NCI-H187 (cell line): ENCODE data around the gene ZNF524.
A peak's percentile ranks its signal among the peaks of the same experiment; 100 is the strongest.

Experiments
- DNase-seq, 2 experiments: peaks; one replicate each; lab custom pipeline; 2025; lab: John Stamatoyannopoulos, UW

The ZNF524 gene

GRCh38 chr19:55620410-55621204, 20.5 kb downstream of the ZNF524 start:
- DNase-seq: no peak

- no peak for DNase-seq
Observed at GRCh38 chr19:55621205-55621672, 21.2 kb downstream of the ZNF524 start.

GRCh38 chr19:55621673-55622231, 21.7 kb downstream of the ZNF524 start:
- no peak for DNase-seq

- no peak for DNase-seq
Observed at GRCh38 chr19:55622242-55622969, 22.3 kb downstream of the ZNF524 start.

GRCh38 chr19:55623130-55623529, 23.0 kb downstream of the ZNF524 start:
- DNase-seq: no peak

GRCh38 chr19:55623561-55623960, 23.5 kb downstream of the ZNF524 start:
- no peak for DNase-seq

- DNase-seq: peak; percentile 88 to 96
Observed at GRCh38 chr19:55624109-55625003, 24.3 kb downstream of the ZNF524 start, which contains the start of gene ZNF784. ZNF784 (minus strand) TSS chr19:55624566; CDS start chr19:55624561, 5 bp downstream.

GRCh38 chr19:55625004-55625326, 24.9 kb downstream of the ZNF524 start:
- no peak for DNase-seq

- DNase-seq: no peak
Observed at GRCh38 chr19:55626350-55626749, 26.3 kb downstream of the ZNF524 start.

- peak; percentile 86 to 93 for DNase-seq
Observed at GRCh38 chr19:55632463-55632834, 32.4 kb downstream of the ZNF524 start.

- DNase-seq: no peak
Observed at GRCh38 chr19:55633861-55634260, 33.8 kb downstream of the ZNF524 start.

GRCh38 chr19:55635334-55635717, 35.2 kb downstream of the ZNF524 start:
- no peak for DNase-seq

GRCh38 chr19:55635856-55636440, 35.9 kb downstream of the ZNF524 start:
- no peak for DNase-seq

- no peak for DNase-seq
Observed at GRCh38 chr19:55636723-55637122, 36.6 kb downstream of the ZNF524 start.

- DNase-seq: no peak
Observed at GRCh38 chr19:55637534-55637933, 37.4 kb downstream of the ZNF524 start.

- DNase-seq: no peak
Observed at GRCh38 chr19:55638864-55639359, 38.8 kb downstream of the ZNF524 start.

- DNase-seq: peak; percentile 25 to 49
Observed at GRCh38 chr19:55640043-55640576, 40.0 kb downstream of the ZNF524 start.

GRCh38 chr19:55640577-55641425, 40.7 kb downstream of the ZNF524 start, which contains the start of gene ZNF580:
ZNF580 (plus strand) TSS chr19:55641002; CDS start chr19:55642509, 1,507 bp downstream.
- peak; percentile 25 to 30 for DNase-seq

- DNase-seq: no peak
Observed at GRCh38 chr19:55641426-55642152, 41.5 kb downstream of the ZNF524 start.
